Testis (tissue), 2 donors: ENCODE data around the gene CAMTA1.

Source experiments
- POLR2A ChIP-seq: fragments of 450-650 bp; IDR thresholded peaks from one replicate; pipeline ENCODE4 v1.6.1; 2017; ENCODE audit warnings: antibody characterized with exemption, mild to moderate bottlenecking, moderate library complexity
- TF ChIP-seq, protein P1 (sequence below), 3 experiments: fragments of 450-650 bp in 2 of 3; fragments of 200-600 bp in 1 of 3; sonication (generic) in 1 of 3; IDR thresholded peaks; one replicate each; pipeline ENCODE4 v1.5.1; 2016 to 2019; ENCODE audit warnings: antibody characterized with exemption in 3 of 3, mild to moderate bottlenecking in 2 of 3, moderate library complexity in 1 of 3

- TF ChIP-seq, protein P1, sequence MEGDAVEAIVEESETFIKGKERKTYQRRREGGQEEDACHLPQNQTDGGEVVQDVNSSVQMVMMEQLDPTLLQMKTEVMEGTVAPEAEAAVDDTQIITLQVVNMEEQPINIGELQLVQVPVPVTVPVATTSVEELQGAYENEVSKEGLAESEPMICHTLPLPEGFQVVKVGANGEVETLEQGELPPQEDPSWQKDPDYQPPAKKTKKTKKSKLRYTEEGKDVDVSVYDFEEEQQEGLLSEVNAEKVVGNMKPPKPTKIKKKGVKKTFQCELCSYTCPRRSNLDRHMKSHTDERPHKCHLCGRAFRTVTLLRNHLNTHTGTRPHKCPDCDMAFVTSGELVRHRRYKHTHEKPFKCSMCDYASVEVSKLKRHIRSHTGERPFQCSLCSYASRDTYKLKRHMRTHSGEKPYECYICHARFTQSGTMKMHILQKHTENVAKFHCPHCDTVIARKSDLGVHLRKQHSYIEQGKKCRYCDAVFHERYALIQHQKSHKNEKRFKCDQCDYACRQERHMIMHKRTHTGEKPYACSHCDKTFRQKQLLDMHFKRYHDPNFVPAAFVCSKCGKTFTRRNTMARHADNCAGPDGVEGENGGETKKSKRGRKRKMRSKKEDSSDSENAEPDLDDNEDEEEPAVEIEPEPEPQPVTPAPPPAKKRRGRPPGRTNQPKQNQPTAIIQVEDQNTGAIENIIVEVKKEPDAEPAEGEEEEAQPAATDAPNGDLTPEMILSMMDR (IDR thresholded peaks at IDR 0.05): no peak
- TF ChIP-seq POLR2A: no peak
These were observed 659.1 kb downstream of the CAMTA1 start for GRCh38 chr1:7444363-7444762.
